Nephron progenitor cell (in vitro differentiated cells): ENCODE data around the gene HS6ST3.
A peak's percentile ranks its signal among the peaks of the same experiment; 100 is the strongest.

ENCODE experiments used
- DNase-seq: peaks from one replicate; pipeline ENCODE4 v3.0.0; 2021
- H3K27ac Mint-ChIP-seq: 2 replicates; pipeline ENCODE4 v1.8.0; 2021; ENCODE audit warnings: mild to moderate bottlenecking, moderate library complexity, mixed read lengths
- H3K27me3 Mint-ChIP-seq: 2 replicates; pipeline ENCODE4 v1.8.0; 2021; ENCODE audit warnings: mild to moderate bottlenecking, low read depth, mixed read lengths; ENCODE audit not compliant: poor library complexity
- H3K36me3 Mint-ChIP-seq: 2 replicates; pipeline ENCODE4 v1.8.0; 2021; ENCODE audit warnings: low read depth, mixed read lengths
- H3K4me1 Mint-ChIP-seq: 2 replicates; pipeline ENCODE4 v1.8.0; 2021; ENCODE audit warnings: mixed read lengths
- H3K4me3 Mint-ChIP-seq: 2 replicates; pipeline ENCODE4 v1.8.0; 2021; ENCODE audit warnings: mild to moderate bottlenecking, moderate library complexity, mixed read lengths
- H3K9me3 Mint-ChIP-seq: 2 replicates; pipeline ENCODE4 v1.8.0; 2021; ENCODE audit warnings: mild to moderate bottlenecking, moderate library complexity, mixed read lengths
- CTCF ChIP-seq: fragments of 200-600 bp; sonication (generic); IDR thresholded peaks from 2 replicates; pipeline ENCODE4 v1.5.0; 2021; ENCODE audit warnings: antibody characterized with exemption

HS6ST3 gene

GRCh38 chr13:96141032-96141431 is 51.1 kb downstream of the HS6ST3 start:
- peak; percentile 20 for TF ChIP-seq CTCF
- Mint-ChIP-seq H3K36me3 (no peaks in the 10 kb centered on the region), H3K27ac (no peak overlapping the region), H3K27me3 (peaks cover under 1% of the 10 kb centered on the region), H3K4me1 (no peaks in the 10 kb centered on the region), H3K4me3 (no peak overlapping the region), H3K9me3 (peaks cover 3% of the 10 kb centered on the region)
- DNase-seq, result no peak

- Mint-ChIP-seq H3K27ac (no peak overlapping the region), H3K4me3 (no peak overlapping the region), H3K9me3 (no peaks in the 10 kb centered on the region), H3K36me3 (no peaks in the 10 kb centered on the region), H3K27me3 (no peaks in the 10 kb centered on the region), H3K4me1 (no peaks in the 10 kb centered on the region)
- no peak for TF ChIP-seq CTCF
- DNase-seq, result no peak
Measured at GRCh38 chr13:96159725-96160124, 69.8 kb downstream of the HS6ST3 start.

- TF ChIP-seq CTCF, result no peak
- no peaks in the 10 kb centered on the region for H3K36me3 Mint-ChIP-seq
- no peak overlapping the region for H3K27ac Mint-ChIP-seq
- no peak for DNase-seq
- H3K4me3 Mint-ChIP-seq, result no peak overlapping the region
- no peaks in the 10 kb centered on the region for H3K27me3 Mint-ChIP-seq
- no peaks in the 10 kb centered on the region for H3K9me3 Mint-ChIP-seq
- H3K4me1 Mint-ChIP-seq, result no peaks in the 10 kb centered on the region
Measured at GRCh38 chr13:96161141-96161540, 71.2 kb downstream of the HS6ST3 start.

GRCh38 chr13:96165840-96166239 is 75.9 kb downstream of the HS6ST3 start:
- TF ChIP-seq CTCF, result no peak
- DNase-seq, result no peak
- Mint-ChIP-seq H3K27me3 (no peaks in the 10 kb centered on the region), H3K36me3 (no peaks in the 10 kb centered on the region), H3K9me3 (no peaks in the 10 kb centered on the region), H3K4me3 (no peak overlapping the region), H3K4me1 (no peaks in the 10 kb centered on the region), H3K27ac (no peak overlapping the region)

GRCh38 chr13:96172066-96172465 is 82.2 kb downstream of the HS6ST3 start:
- DNase-seq, result no peak
- no peaks in the 10 kb centered on the region for H3K9me3 Mint-ChIP-seq
- no peaks in the 10 kb centered on the region for H3K27me3 Mint-ChIP-seq
- TF ChIP-seq CTCF, result no peak
- no peak overlapping the region for H3K4me3 Mint-ChIP-seq
- no peak overlapping the region for H3K27ac Mint-ChIP-seq
- no peaks in the 10 kb centered on the region for H3K4me1 Mint-ChIP-seq
- no peaks in the 10 kb centered on the region for H3K36me3 Mint-ChIP-seq

- TF ChIP-seq CTCF, result no peak
- no peak for DNase-seq
- Mint-ChIP-seq H3K4me1 (no peaks in the 10 kb centered on the region), H3K36me3 (no peaks in the 10 kb centered on the region), H3K4me3 (no peak overlapping the region), H3K9me3 (no peaks in the 10 kb centered on the region), H3K27me3 (no peaks in the 10 kb centered on the region), H3K27ac (no peak overlapping the region)
Measured at GRCh38 chr13:96178759-96179158, 88.9 kb downstream of the HS6ST3 start.
